ENCODE data around the gene GRIFIN. TPM values are rescaled to one million over a fixed set of nuclear protein-coding genes. Genes with fewer than 3 reads are reported as not detected.

Gene GRIFIN
- total RNA-seq, 1 donor from 2014 or later = not detected

GRCh38 chr7:2514473-2515423 lies 38.5 kb upstream of the GRIFIN start:
- no peak for TF ChIP-seq CTCF (IDR thresholded peaks at IDR 0.05; ENCODE audit: insufficient read depth, low read length, poor library complexity, severe bottlenecking)
- no peak overlapping the region for H3K4me3 ChIP-seq (ENCODE audit: low read depth, low read length)
- no peak for DNase-seq (ENCODE audit: low read depth)
- no peaks in the 10 kb centered on the region for H3K36me3 ChIP-seq (ENCODE audit: control insufficient read depth, insufficient read depth, low read length)
- H3K27me3 ChIP-seq (ENCODE audit: control insufficient read depth, insufficient read depth, low read length) = no peaks in the 10 kb centered on the region

DNA sequence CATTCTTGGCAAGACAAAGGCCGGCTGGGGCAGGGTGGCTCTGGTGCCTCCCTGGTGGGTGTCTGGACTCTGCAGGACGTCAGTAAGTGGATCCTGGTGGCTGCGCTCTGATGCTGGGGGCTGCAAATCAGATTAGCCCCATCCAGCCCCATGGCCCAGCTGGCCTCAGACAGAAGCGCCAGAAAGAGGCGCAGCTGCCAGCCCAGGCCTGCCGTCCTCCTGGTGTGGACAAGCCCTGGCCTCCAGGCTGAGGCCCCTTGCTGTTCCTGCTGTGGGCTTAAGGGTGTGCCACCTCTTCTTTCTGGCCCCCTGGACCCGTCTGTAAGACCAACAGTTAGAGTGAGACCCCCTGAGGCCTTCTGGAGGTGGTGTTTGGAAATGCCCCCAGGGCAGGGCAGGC lies 37.5 kb upstream of the GRIFIN start:
- DNase-seq (ENCODE audit: low read depth) = no peak
- TF ChIP-seq CTCF (IDR thresholded peaks at IDR 0.05; ENCODE audit: insufficient read depth, low read length, poor library complexity, severe bottlenecking) = no peak
- H3K4me3 ChIP-seq (ENCODE audit: low read depth, low read length) = no peak overlapping the region
- H3K36me3 ChIP-seq (ENCODE audit: control insufficient read depth, insufficient read depth, low read length) = no peaks in the 10 kb centered on the region
- no peaks in the 10 kb centered on the region for H3K27me3 ChIP-seq (ENCODE audit: control insufficient read depth, insufficient read depth, low read length)

DNA sequence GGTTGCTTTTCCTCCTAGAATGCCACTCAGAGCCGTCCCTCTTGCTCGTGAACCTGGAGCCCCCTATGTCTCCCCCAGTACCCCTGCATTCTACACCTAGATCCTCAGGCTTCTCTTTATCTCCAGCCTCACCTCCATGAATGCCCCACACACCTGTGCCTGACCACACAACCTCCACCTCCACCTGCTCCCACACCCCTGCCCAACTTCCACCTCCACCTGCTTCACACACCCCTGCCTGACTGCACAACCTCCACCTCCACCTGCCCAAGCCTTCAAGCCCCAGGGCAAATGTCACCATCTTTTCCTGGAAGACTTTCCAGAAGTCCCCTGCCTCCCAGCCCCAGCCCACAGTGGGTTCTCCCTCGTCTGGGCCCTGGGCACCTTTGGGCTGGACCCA lies 36.5 kb upstream of the GRIFIN start:
- Histone ChIP-seq H3K4me3 (ENCODE audit: low read depth, low read length) (no peak overlapping the region), H3K27me3 (ENCODE audit: control insufficient read depth, insufficient read depth, low read length) (no peaks in the 10 kb centered on the region), H3K36me3 (ENCODE audit: control insufficient read depth, insufficient read depth, low read length) (no peaks in the 10 kb centered on the region)
- DNase-seq (ENCODE audit: low read depth) = no peak
- TF ChIP-seq CTCF (IDR thresholded peaks at IDR 0.05; ENCODE audit: insufficient read depth, low read length, poor library complexity, severe bottlenecking) = no peak

GRCh38 chr7:2512179-2512661 lies 36.0 kb upstream of the GRIFIN start:
- Histone ChIP-seq H3K27me3 (ENCODE audit: control insufficient read depth, insufficient read depth, low read length) (no peaks in the 10 kb centered on the region), H3K4me3 (ENCODE audit: low read depth, low read length) (no peak overlapping the region), H3K36me3 (ENCODE audit: control insufficient read depth, insufficient read depth, low read length) (no peaks in the 10 kb centered on the region)
- TF ChIP-seq CTCF (IDR thresholded peaks at IDR 0.05; ENCODE audit: insufficient read depth, low read length, poor library complexity, severe bottlenecking) = no peak
- DNase-seq (ENCODE audit: low read depth) = no peak

DNA sequence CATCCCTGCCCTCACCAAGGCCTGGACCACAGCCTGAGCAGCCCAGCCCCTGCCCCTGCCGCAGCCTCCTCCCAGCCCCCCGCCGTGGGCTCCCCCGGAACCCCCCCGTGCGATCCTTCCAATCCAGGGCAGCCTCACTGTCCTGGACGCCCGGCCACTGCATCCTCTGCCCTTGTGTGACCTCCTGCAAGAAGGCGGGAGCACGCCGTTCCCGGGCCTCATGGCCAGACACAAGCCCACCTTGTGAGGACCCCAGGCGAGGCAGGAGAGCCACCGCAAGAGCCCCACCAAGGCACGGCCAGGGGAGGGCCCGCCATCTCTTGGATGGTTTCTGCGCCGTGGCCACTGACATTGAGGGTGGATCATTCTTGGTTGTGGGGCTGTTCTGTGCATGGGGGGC lies 35.6 kb upstream of the GRIFIN start:
- no peak for DNase-seq (ENCODE audit: low read depth)
- no peak for TF ChIP-seq CTCF (IDR thresholded peaks at IDR 0.05; ENCODE audit: insufficient read depth, low read length, poor library complexity, severe bottlenecking)
- Histone ChIP-seq H3K36me3 (ENCODE audit: control insufficient read depth, insufficient read depth, low read length) (no peaks in the 10 kb centered on the region), H3K4me3 (ENCODE audit: low read depth, low read length) (no peak overlapping the region), H3K27me3 (ENCODE audit: control insufficient read depth, insufficient read depth, low read length) (no peaks in the 10 kb centered on the region)
